RPMI7951 (cell line): ENCODE results near the gene CDHR1. TPM values are rescaled to one million over a fixed set of nuclear protein-coding genes. Genes with fewer than 3 reads are reported as not detected.
"Not testable (repeated sequence)": the region's sequence is repeated elsewhere in the genome, so short reads cannot be mapped to it uniquely, and the experiment has no call there.

Source experiments
- DNase-seq: peaks from one replicate; pipeline ENCODE4 v3.0.0-alpha.2; 2012; ENCODE audit warnings: low read depth
- total RNA-seq: library from RNA; depleted of rRNA; stranded (reverse); fragments of >200 nt; shearing (Covaris generic); gene quantifications from 2 replicates; pipeline ENCODE4 v1.2.3, GENCODE V29; 2014

The CDHR1 gene
- total RNA-seq, 1 experiment from 2014 or later = not detected

- DNase-seq = no peak
These were observed 20.8 kb upstream of the CDHR1 start, which contains the start of gene GPR15LG for GRCh38 chr10:84173501-84173929. GPR15LG (plus strand) TSS chr10:84173801; CDS start chr10:84173852, 51 bp downstream.

GRCh38 chr10:84175436-84175835, 18.9 kb upstream of the CDHR1 start:
- no peak for DNase-seq

GRCh38 chr10:84176351-84176750, 18.0 kb upstream of the CDHR1 start:
- no peak for DNase-seq

- no peak for DNase-seq
These were observed 17.4 kb upstream of the CDHR1 start for GRCh38 chr10:84176836-84177474.

- DNase-seq = no peak
These were observed 16.7 kb upstream of the CDHR1 start for GRCh38 chr10:84177541-84178141.

- DNase-seq = no peak
These were observed 16.2 kb upstream of the CDHR1 start for GRCh38 chr10:84178160-84178609.

- DNase-seq = peak; percentile 68
These were observed 15.2 kb upstream of the CDHR1 start for GRCh38 chr10:84179059-84179710.

- DNase-seq = not testable (repeated sequence)
These were observed 14.0 kb upstream of the CDHR1 start for GRCh38 chr10:84180386-84180785.

- no peak for DNase-seq
These were observed 12.7 kb upstream of the CDHR1 start for GRCh38 chr10:84181631-84182030.

GRCh38 chr10:84184517-84184916, 9.8 kb upstream of the CDHR1 start:
- no peak for DNase-seq

- DNase-seq = no peak
These were observed 8.7 kb upstream of the CDHR1 start for GRCh38 chr10:84185526-84186175.

GRCh38 chr10:84188815-84189214, 5.5 kb upstream of the CDHR1 start:
- no peak for DNase-seq

- no peak for DNase-seq
These were observed 3.7 kb upstream of the CDHR1 start for GRCh38 chr10:84190621-84191020.

- no peak for DNase-seq
These were observed 3.2 kb upstream of the CDHR1 start for GRCh38 chr10:84191106-84191505.

GRCh38 chr10:84193327-84193726, 1.0 kb upstream of the CDHR1 start:
- DNase-seq = no peak

- no peak for DNase-seq
These were observed 402 bp upstream of the CDHR1 start for GRCh38 chr10:84193846-84194423.

GRCh38 chr10:84195044-84195830, 900 bp downstream of the CDHR1 start:
- no peak for DNase-seq

- DNase-seq = no peak
These were observed 1.7 kb downstream of the CDHR1 start for GRCh38 chr10:84196083-84196482.

GRCh38 chr10:84196941-84197340, 2.6 kb downstream of the CDHR1 start:
- no peak for DNase-seq

GRCh38 chr10:84197643-84198042, 3.3 kb downstream of the CDHR1 start:
- DNase-seq = no peak

GRCh38 chr10:84198206-84198915, 4.0 kb downstream of the CDHR1 start:
- DNase-seq = no peak
